ENCODE measurements around the gene MPIG6B.

Gene MPIG6B

DNA sequence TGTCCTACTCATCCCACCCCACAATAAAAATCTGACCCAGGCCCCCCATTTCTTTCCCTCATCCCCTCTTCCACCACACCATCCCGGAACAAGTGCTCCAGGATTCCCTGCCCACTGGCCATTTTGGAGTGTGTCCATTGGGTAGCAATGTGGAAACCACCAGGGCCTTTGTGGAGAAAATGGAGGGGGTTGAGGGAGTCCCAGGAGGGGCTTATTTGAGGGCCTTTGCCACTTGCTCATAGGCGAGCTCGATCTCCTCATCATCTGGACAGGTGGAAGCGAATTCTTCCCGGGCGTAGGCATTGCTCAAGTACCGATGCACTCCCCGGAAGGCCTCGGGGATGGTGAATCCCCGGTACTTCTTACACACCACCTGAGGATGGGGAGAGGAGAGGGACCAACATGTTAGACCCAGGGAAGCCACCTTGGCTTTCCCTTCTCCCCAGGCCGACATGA, 7.5 kb downstream of the MPIG6B start:
- TF ChIP-seq, protein P1, sequence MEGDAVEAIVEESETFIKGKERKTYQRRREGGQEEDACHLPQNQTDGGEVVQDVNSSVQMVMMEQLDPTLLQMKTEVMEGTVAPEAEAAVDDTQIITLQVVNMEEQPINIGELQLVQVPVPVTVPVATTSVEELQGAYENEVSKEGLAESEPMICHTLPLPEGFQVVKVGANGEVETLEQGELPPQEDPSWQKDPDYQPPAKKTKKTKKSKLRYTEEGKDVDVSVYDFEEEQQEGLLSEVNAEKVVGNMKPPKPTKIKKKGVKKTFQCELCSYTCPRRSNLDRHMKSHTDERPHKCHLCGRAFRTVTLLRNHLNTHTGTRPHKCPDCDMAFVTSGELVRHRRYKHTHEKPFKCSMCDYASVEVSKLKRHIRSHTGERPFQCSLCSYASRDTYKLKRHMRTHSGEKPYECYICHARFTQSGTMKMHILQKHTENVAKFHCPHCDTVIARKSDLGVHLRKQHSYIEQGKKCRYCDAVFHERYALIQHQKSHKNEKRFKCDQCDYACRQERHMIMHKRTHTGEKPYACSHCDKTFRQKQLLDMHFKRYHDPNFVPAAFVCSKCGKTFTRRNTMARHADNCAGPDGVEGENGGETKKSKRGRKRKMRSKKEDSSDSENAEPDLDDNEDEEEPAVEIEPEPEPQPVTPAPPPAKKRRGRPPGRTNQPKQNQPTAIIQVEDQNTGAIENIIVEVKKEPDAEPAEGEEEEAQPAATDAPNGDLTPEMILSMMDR (IDR thresholded peaks at IDR 0.05; ENCODE audit: low read depth, low read length, missing control alignments): no peak
- no peaks in the 10 kb centered on the region for H3K27me3 ChIP-seq (replicated peaks)
- H3K4me3 ChIP-seq (ENCODE audit: low read depth, low read length): no peak overlapping the region
- in situ Hi-C loops (cut with HindIII; ENCODE audit: low pct_ligation_motif_present, low sequenced_read_pairs): no loop called here
- peaks cover 56% of the 10 kb centered on the region for H3K36me3 ChIP-seq (replicated peaks)
- no peak overlapping the region for H3K27ac ChIP-seq
- no peak for DNase-seq

DNA sequence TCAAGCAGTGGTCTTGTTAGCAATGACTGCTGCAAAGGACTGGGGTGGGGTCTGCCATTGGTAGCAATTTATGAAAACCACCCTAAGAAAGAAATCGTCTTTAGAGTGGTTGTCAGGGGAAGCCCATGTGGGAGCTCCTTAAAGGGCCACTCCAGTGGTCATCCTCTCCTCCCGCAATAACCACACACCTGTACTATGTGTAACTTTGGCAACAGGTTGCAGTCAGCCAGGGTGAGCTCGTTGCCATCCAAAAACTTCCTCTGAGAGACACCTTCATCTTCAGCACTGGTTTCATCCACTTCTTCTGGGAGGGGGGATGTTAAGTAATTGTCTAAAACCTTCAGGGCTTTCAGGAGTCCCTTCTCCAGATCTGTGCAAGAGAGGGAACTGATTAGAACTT, 8.9 kb downstream of the MPIG6B start:
- Histone ChIP-seq H3K27ac (no peak overlapping the region), H3K36me3 (replicated peaks) (peaks cover 48% of the 10 kb centered on the region), H3K27me3 (replicated peaks) (no peaks in the 10 kb centered on the region), H3K4me3 (ENCODE audit: low read depth, low read length) (no peak overlapping the region)
- TF ChIP-seq, protein P1 (IDR thresholded peaks at IDR 0.05; ENCODE audit: low read depth, low read length, missing control alignments): no peak
- in situ Hi-C loops (cut with HindIII; ENCODE audit: low pct_ligation_motif_present, low sequenced_read_pairs): no loop called here
- no peak for DNase-seq

DNA sequence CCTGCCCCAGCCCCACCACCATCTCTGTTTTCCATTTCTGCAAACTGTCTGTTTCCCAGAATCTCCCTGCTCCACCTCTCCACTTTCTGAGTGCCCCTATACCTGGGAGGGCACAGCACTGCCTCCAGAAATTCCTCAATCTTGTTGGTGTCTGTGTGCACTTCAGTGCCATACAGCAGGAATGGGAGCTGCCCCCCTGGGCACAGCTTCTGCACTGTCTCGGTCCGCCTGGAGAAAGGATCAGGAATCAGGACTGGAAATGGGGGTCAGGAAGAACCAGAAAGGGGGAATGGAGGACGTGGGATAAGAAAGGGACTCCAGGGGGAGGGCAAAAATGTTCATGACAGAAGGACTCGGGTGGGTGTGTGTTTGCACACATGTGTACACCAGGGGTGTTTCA, 10.6 kb downstream of the MPIG6B start:
- no peak for DNase-seq
- TF ChIP-seq, protein P1 (IDR thresholded peaks at IDR 0.05; ENCODE audit: low read depth, low read length, missing control alignments): no peak
- in situ Hi-C loops (cut with HindIII; ENCODE audit: low pct_ligation_motif_present, low sequenced_read_pairs): no loop called here
- Histone ChIP-seq H3K4me3 (ENCODE audit: low read depth, low read length) (peak overlapping the region; percentile 96), H3K27me3 (replicated peaks) (no peaks in the 10 kb centered on the region), H3K27ac (no peak overlapping the region), H3K36me3 (replicated peaks) (peaks cover 39% of the 10 kb centered on the region)

DNA sequence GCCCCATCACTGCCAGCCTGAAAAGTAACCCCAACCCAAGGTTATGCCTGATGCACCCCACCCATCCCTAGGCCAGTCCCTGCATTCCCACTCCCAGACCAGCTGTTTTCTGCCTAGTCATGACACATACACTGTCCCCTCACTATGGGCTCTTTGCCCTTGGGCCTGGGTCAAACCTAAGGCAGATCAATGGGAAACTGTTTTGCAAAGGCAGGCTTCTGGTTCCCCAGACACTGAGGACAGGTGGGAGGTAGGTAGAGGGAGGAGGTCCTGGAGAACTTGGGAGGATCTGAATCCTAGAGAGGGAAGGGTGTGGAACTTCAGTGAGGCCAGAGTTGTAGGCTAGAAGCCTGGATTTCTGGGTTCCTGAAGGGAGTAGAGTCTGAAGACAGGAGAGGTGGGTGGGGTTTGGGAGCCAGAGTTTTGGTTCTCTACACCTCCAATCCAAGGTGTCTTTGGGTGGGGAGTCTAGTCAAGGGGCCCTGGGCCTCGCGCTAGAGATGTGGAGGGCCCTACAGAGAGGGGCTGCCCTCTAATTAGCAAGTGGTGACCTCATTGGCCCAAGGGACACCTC, 11.2 kb downstream of the MPIG6B start:
- TF ChIP-seq, protein P1 (IDR thresholded peaks at IDR 0.05; ENCODE audit: low read depth, low read length, missing control alignments): no peak
- peak overlapping the region; percentile 96 for H3K4me3 ChIP-seq (ENCODE audit: low read depth, low read length)
- peak overlapping the region; percentile 81 for H3K27ac ChIP-seq
- no peaks in the 10 kb centered on the region for H3K27me3 ChIP-seq (replicated peaks)
- peaks cover 39% of the 10 kb centered on the region for H3K36me3 ChIP-seq (replicated peaks)
- no peak for DNase-seq
- in situ Hi-C loops (cut with HindIII; ENCODE audit: low pct_ligation_motif_present, low sequenced_read_pairs): no loop called here

DNA sequence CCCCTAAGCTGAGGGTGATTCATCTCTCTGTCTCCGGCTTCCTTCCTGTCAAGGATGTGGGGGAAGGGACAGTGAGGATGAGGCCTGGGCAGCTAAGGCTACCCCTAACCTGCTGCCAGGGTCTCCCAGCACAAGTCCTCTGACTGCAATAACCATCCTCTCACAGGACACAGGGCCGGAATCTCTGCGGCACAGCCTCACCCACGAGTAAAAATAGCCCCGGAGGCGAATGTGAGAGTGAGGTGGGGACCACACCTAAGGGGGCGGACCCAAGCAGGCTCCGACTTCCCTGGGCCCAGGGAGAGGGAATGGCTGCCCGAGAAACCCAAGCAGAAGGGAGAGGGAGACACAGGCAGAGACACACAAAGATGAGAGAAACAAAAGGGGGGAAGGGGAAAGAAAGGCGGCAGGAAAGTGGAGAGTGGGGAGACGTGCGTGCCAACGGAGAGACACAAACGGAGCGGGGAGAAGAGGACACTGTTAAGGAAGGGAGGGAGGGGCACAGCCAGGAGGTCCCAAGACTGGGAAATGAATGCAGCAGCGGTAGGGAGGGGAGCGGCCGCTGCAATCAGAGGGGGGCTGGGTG, 11.7 kb downstream of the MPIG6B start:
- peak overlapping the region; percentile 96 for H3K4me3 ChIP-seq (ENCODE audit: low read depth, low read length)
- peaks cover 39% of the 10 kb centered on the region for H3K36me3 ChIP-seq (replicated peaks)
- peak; percentile 50 for DNase-seq
- TF ChIP-seq, protein P1 (IDR thresholded peaks at IDR 0.05; ENCODE audit: low read depth, low read length, missing control alignments): no peak
- in situ Hi-C loops (cut with HindIII; ENCODE audit: low pct_ligation_motif_present, low sequenced_read_pairs): no loop called here
- H3K27me3 ChIP-seq (replicated peaks): no peaks in the 10 kb centered on the region
- peak overlapping the region; percentile 81 for H3K27ac ChIP-seq

All from brain microvascular endothelial cell (primary cell).